Measurements from ENCODE around the gene CACNG5.

DNA sequence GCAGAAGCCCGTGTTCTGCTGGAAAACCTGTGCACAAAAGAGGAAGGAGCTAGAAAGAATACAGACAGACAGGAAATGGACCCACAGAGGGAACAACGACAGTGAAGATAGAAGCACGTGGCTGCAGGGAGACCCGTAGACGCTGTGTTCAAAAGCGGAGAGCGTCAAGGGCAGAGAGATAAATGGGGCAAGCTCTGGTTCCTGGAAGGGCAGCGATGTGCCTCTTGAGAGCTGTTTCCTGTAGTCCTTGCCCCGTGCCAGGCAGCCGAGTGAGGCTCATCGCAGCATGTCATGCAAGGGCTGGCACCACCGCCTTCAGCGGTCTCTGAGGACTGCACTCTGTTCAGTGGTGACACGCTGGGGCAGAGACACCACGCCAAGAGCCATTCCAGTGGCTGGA is 43.6 kb upstream of the CACNG5 start:
- TF ChIP-seq, protein P1, sequence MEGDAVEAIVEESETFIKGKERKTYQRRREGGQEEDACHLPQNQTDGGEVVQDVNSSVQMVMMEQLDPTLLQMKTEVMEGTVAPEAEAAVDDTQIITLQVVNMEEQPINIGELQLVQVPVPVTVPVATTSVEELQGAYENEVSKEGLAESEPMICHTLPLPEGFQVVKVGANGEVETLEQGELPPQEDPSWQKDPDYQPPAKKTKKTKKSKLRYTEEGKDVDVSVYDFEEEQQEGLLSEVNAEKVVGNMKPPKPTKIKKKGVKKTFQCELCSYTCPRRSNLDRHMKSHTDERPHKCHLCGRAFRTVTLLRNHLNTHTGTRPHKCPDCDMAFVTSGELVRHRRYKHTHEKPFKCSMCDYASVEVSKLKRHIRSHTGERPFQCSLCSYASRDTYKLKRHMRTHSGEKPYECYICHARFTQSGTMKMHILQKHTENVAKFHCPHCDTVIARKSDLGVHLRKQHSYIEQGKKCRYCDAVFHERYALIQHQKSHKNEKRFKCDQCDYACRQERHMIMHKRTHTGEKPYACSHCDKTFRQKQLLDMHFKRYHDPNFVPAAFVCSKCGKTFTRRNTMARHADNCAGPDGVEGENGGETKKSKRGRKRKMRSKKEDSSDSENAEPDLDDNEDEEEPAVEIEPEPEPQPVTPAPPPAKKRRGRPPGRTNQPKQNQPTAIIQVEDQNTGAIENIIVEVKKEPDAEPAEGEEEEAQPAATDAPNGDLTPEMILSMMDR (IDR thresholded peaks at IDR 0.05): no peak
- no peak for TF ChIP-seq POLR2A (IDR thresholded peaks at IDR 0.05)
